ENCODE data around the gene CHMP1A.
"Not testable (repeated sequence)": the region's sequence is repeated elsewhere in the genome, so short reads cannot be mapped to it uniquely, and the experiment has no call there.

CHMP1A gene

GRCh38 chr16:89695875-89696669, 38.6 kb upstream of the CHMP1A start:
- DNase-seq (ENCODE audit: low spot score), result no peak
- Mint-ChIP-seq H3K4me1 (ENCODE audit: low read depth) (peaks cover 9% of the 10 kb centered on the region), H3K27me3 (ENCODE audit: low read depth) (no peaks in the 10 kb centered on the region), H3K27ac (no peak overlapping the region), H3K36me3 (ENCODE audit: low read depth) (peaks cover 15% of the 10 kb centered on the region), H3K4me3 (no peak overlapping the region), H3K9me3 (no peaks in the 10 kb centered on the region)

GRCh38 chr16:89695086-89695874, 37.8 kb upstream of the CHMP1A start:
- peaks cover 7% of the 10 kb centered on the region for H3K4me1 Mint-ChIP-seq (ENCODE audit: low read depth)
- H3K4me3 Mint-ChIP-seq, result no peak overlapping the region
- peaks cover 20% of the 10 kb centered on the region for H3K36me3 Mint-ChIP-seq (ENCODE audit: low read depth)
- no peaks in the 10 kb centered on the region for H3K9me3 Mint-ChIP-seq
- no peaks in the 10 kb centered on the region for H3K27me3 Mint-ChIP-seq (ENCODE audit: low read depth)
- no peak for DNase-seq (ENCODE audit: low spot score)
- H3K27ac Mint-ChIP-seq, result no peak overlapping the region

DNA sequence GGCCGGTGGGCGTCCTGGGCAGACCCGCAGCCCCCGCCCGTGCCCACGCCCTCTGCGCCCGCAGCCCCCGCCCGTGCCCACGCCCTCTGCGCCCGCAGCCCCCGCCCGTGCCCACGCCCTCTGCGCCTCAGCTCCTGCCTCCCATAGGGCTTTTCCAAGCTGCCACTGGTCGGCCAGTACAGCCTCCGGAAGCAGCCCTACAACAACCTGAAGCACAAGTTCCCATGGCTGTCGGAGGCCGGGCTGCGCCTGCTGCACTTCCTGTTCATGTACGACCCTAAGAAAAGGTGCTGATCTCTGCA, 37.2 kb upstream of the CHMP1A start:
- not testable (repeated sequence) for H3K27ac Mint-ChIP-seq

DNA sequence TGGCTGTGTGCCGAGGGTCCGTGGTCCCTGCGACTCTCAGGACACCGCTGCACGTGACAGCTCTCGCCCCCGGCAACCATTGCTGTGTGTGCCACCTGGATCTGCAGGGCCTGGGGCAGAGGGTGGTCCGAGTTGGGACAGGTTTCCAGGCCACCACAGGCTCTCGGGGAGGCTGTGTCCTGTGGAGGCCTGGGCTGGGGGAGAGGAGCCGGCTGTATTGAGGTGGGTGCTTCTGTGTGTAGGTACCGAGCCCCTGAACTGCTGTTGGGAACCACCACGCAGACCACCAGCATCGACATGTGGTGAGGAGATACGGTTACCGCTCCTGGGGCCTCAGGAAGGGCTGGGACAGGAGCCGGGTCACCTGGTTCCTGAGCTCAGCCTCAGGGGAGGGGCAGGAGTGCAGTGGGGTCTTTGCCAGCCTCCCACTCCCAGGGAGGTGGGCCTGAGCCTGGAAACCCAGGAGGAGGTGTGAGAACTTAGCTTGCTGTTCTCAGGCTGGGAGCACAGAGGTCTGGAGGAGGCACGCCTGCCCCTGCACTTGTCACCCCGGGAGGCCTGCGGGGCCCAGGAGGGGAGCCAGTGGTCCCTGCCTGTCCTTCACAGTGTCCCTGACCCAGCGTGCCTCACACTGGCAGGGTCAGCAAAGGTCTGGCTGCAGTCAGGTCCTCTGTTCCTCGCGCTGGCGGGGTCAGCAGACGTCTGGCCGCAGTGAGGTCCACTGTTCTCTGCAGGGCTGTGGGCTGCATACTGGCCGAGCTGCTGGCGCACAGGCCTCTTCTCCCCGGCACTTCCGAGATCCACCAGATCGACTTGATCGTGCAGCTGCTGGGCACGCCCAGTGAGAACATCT, 36.6 kb upstream of the CHMP1A start:
- Mint-ChIP-seq H3K27ac (no peak overlapping the region), H3K36me3 (ENCODE audit: low read depth) (peaks cover 22% of the 10 kb centered on the region), H3K27me3 (ENCODE audit: low read depth) (no peaks in the 10 kb centered on the region), H3K4me1 (ENCODE audit: low read depth) (peaks cover 4% of the 10 kb centered on the region), H3K4me3 (no peak overlapping the region), H3K9me3 (no peaks in the 10 kb centered on the region)
- DNase-seq (ENCODE audit: low spot score), result no peak

More for the DNA sequence above, 37.2 kb upstream of the CHMP1A start:
- peaks cover 22% of the 10 kb centered on the region for H3K36me3 Mint-ChIP-seq (ENCODE audit: low read depth)
- not testable (repeated sequence) for DNase-seq (ENCODE audit: low spot score); H3K27me3 Mint-ChIP-seq (ENCODE audit: low read depth); H3K4me1 Mint-ChIP-seq (ENCODE audit: low read depth); H3K9me3 Mint-ChIP-seq; H3K4me3 Mint-ChIP-seq

DNA sequence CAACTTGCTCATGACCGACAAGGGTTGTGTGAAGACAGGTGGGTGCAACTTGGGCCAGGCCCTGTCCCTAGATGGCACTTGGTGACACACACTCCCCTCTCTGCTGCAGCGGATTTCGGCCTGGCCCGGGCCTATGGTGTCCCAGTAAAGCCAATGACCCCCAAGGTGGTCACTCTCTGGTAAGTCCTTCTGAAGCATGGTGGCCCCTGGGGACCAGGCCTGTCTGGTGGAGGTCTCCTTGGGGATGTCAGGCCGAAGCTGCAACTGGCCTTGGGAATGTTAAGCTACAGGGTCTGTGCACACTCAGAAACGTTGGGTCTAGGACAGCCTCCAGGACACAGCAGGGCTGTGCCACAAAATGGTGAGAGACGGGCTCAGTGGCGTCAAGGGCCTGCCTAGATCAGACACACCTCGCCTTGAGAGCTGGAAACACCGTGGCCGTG, 35.8 kb upstream of the CHMP1A start:
- Mint-ChIP-seq H3K4me3 (no peak overlapping the region), H3K27ac (no peak overlapping the region), H3K4me1 (ENCODE audit: low read depth) (peaks cover 4% of the 10 kb centered on the region), H3K36me3 (ENCODE audit: low read depth) (peaks cover 22% of the 10 kb centered on the region), H3K9me3 (no peaks in the 10 kb centered on the region), H3K27me3 (ENCODE audit: low read depth) (no peaks in the 10 kb centered on the region)
- DNase-seq (ENCODE audit: low spot score), result no peak

GRCh38 chr16:89691986-89692569, 34.6 kb upstream of the CHMP1A start:
- Mint-ChIP-seq H3K36me3 (ENCODE audit: low read depth) (peaks cover 26% of the 10 kb centered on the region), H3K9me3 (no peaks in the 10 kb centered on the region), H3K27me3 (ENCODE audit: low read depth) (no peaks in the 10 kb centered on the region), H3K27ac (no peak overlapping the region), H3K4me3 (no peak overlapping the region), H3K4me1 (ENCODE audit: low read depth) (peaks cover 10% of the 10 kb centered on the region)
- DNase-seq (ENCODE audit: low spot score), result no peak

DNA sequence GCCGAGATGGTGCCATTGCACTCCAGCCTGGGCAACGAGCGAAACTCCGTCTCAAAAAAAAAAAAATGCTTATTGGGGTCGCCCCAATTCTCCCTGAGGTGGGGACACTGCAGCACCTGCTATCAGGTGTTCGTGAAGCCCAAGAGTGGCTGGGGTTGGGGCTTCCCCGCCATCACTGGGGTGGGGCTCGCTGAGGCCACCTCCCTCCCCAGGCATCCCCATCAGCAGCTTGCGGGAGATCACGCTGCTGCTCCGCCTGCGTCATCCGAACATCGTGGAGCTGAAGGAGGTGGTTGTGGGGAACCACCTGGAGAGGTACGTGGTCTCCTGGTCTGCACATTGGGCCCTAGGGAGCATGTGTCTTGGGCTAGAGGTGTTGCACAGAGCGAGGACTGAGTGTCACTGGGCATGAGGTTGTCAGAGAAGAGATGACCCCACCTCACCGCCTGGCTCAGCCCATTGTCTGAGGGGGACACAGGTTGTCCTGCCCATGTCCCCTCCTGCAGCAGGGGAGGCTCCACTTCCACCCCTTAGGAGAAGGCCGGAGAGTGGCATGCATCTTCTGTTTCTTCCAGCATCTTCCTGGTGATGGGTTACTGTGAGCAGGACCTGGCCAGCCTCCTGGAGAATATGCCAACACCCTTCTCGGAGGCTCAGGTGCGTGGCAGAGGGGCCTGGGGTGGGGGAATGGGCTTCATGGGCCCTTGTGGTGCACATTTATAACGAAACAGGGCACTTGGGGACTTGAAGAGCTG, 33.9 kb upstream of the CHMP1A start:
- DNase-seq (ENCODE audit: low spot score), result no peak
- peaks cover 27% of the 10 kb centered on the region for H3K36me3 Mint-ChIP-seq (ENCODE audit: low read depth)
- no peaks in the 10 kb centered on the region for H3K27me3 Mint-ChIP-seq (ENCODE audit: low read depth)
- H3K9me3 Mint-ChIP-seq, result no peaks in the 10 kb centered on the region
- H3K4me1 Mint-ChIP-seq (ENCODE audit: low read depth), result peaks cover 8% of the 10 kb centered on the region
- no peak overlapping the region for H3K4me3 Mint-ChIP-seq
- H3K27ac Mint-ChIP-seq, result no peak overlapping the region

- Mint-ChIP-seq H3K27ac (no peak overlapping the region), H3K4me1 (ENCODE audit: low read depth) (peaks cover 9% of the 10 kb centered on the region), H3K36me3 (ENCODE audit: low read depth) (peaks cover 33% of the 10 kb centered on the region), H3K4me3 (no peak overlapping the region), H3K9me3 (no peaks in the 10 kb centered on the region), H3K27me3 (ENCODE audit: low read depth) (no peaks in the 10 kb centered on the region)
- DNase-seq (ENCODE audit: low spot score), result no peak
Observed at GRCh38 chr16:89690392-89690901, 32.9 kb upstream of the CHMP1A start.

GRCh38 chr16:89689621-89690020, 32.1 kb upstream of the CHMP1A start:
- H3K9me3 Mint-ChIP-seq; H3K4me1 Mint-ChIP-seq (ENCODE audit: low read depth): not testable (repeated sequence)

DNA sequence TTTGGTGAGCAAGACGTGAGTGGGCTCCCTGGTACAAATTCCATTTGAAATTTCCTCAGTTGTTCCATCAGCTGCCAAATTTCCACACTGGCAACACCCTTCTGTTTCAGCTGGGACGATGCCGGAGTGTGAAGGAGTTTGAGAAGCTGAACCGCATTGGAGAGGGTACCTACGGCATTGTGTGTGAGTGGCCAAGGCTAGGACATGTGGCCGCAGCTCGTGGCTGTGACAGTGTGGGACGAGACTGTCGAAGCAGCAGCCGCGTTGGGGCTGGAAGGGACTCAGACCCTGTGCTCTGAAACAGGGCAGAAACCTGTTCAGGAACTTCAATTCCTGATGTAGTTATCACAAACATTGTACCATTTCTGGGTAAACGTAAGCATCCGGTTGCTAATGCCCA, 31.6 kb upstream of the CHMP1A start:
- no peak for DNase-seq (ENCODE audit: low spot score)
- H3K27me3 Mint-ChIP-seq (ENCODE audit: low read depth), result no peaks in the 10 kb centered on the region
- no peak overlapping the region for H3K27ac Mint-ChIP-seq
- no peak overlapping the region for H3K4me3 Mint-ChIP-seq
- H3K36me3 Mint-ChIP-seq (ENCODE audit: low read depth), result peaks cover 37% of the 10 kb centered on the region
- peaks cover 9% of the 10 kb centered on the region for H3K4me1 Mint-ChIP-seq (ENCODE audit: low read depth)
- H3K9me3 Mint-ChIP-seq, result no peaks in the 10 kb centered on the region

More at GRCh38 chr16:89689621-89690020, 32.1 kb upstream of the CHMP1A start:
- H3K27ac Mint-ChIP-seq; H3K27me3 Mint-ChIP-seq (ENCODE audit: low read depth); H3K4me3 Mint-ChIP-seq; DNase-seq (ENCODE audit: low spot score): not testable (repeated sequence)
- H3K36me3 Mint-ChIP-seq (ENCODE audit: low read depth), result peaks cover 35% of the 10 kb centered on the region

DNA sequence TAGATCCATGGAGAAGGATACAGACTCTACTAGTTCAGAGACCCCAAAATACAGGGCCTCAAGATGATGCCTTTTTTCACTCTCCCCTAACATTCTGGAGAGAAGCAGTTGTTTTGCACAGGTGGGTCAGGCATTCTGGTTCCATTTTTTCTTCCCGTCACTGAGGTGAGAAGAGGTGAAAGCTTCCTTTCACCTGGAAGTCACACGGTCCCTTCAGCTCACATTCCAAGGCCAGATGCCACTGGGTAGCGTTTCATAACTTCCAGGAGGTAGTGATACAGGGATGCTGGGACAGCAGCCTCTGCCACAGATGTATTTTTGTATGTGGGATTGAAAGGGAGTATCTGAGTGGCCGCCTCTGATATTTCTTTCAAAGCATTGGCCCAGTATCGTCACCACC, 30.9 kb upstream of the CHMP1A start:
- no peaks in the 10 kb centered on the region for H3K27me3 Mint-ChIP-seq (ENCODE audit: low read depth)
- H3K4me1 Mint-ChIP-seq (ENCODE audit: low read depth), result peaks cover 9% of the 10 kb centered on the region
- DNase-seq (ENCODE audit: low spot score), result no peak
- H3K36me3 Mint-ChIP-seq (ENCODE audit: low read depth), result peaks cover 34% of the 10 kb centered on the region
- peak overlapping the region; percentile 29 for H3K4me3 Mint-ChIP-seq
- H3K27ac Mint-ChIP-seq, result no peak overlapping the region
- H3K9me3 Mint-ChIP-seq, result no peaks in the 10 kb centered on the region

- Mint-ChIP-seq H3K4me1 (ENCODE audit: low read depth) (peaks cover 9% of the 10 kb centered on the region), H3K9me3 (no peaks in the 10 kb centered on the region), H3K36me3 (ENCODE audit: low read depth) (peaks cover 31% of the 10 kb centered on the region), H3K4me3 (peak overlapping the region; percentile 88), H3K27me3 (ENCODE audit: low read depth) (no peaks in the 10 kb centered on the region), H3K27ac (peak overlapping the region; percentile 72)
- DNase-seq (ENCODE audit: low spot score), result no peak
Observed at GRCh38 chr16:89687092-89687940, 29.8 kb upstream of the CHMP1A start.
